SHP77 treated with DMSO at 0.1 percent for 48 hours (cell line): ENCODE results near the gene AGPAT2.

ENCODE experiments used
- DNase-seq: peaks from one replicate; lab custom pipeline; 2025; lab: John Stamatoyannopoulos, UW

AGPAT2 gene

GRCh38 chr9:136687721-136688223 is 515 bp upstream of the AGPAT2 start:
- no peak for DNase-seq

GRCh38 chr9:136686534-136686793 is 793 bp downstream of the AGPAT2 start:
- no peak for DNase-seq

GRCh38 chr9:136685790-136686533 is 1.3 kb downstream of the AGPAT2 start:
- DNase-seq: no peak

GRCh38 chr9:136685216-136685615 is 2.0 kb downstream of the AGPAT2 start:
- no peak for DNase-seq

- no peak for DNase-seq
These were observed 2.5 kb downstream of the AGPAT2 start for GRCh38 chr9:136684799-136685198.

- no peak for DNase-seq
These were observed 2.9 kb downstream of the AGPAT2 start for GRCh38 chr9:136684339-136684738.

GRCh38 chr9:136683755-136684154 is 3.5 kb downstream of the AGPAT2 start:
- no peak for DNase-seq

GRCh38 chr9:136683173-136683745 is 4.0 kb downstream of the AGPAT2 start:
- no peak for DNase-seq

GRCh38 chr9:136682710-136683109 is 4.5 kb downstream of the AGPAT2 start:
- no peak for DNase-seq

- DNase-seq: no peak
These were observed 5.1 kb downstream of the AGPAT2 start for GRCh38 chr9:136681945-136682699.

- DNase-seq: no peak
These were observed 6.2 kb downstream of the AGPAT2 start for GRCh38 chr9:136681029-136681428.

- DNase-seq: no peak
These were observed 7.8 kb downstream of the AGPAT2 start for GRCh38 chr9:136679431-136679941.

GRCh38 chr9:136678624-136679023 is 8.6 kb downstream of the AGPAT2 start:
- DNase-seq: no peak

- DNase-seq: no peak
These were observed 9.2 kb downstream of the AGPAT2 start for GRCh38 chr9:136678034-136678433.

- DNase-seq: no peak
These were observed 10.2 kb downstream of the AGPAT2 start for GRCh38 chr9:136676920-136677686.

- no peak for DNase-seq
These were observed 10.9 kb downstream of the AGPAT2 start for GRCh38 chr9:136676297-136676794.

GRCh38 chr9:136675477-136676296 is 11.6 kb downstream of the AGPAT2 start:
- no peak for DNase-seq

- DNase-seq: no peak
These were observed 12.4 kb downstream of the AGPAT2 start for GRCh38 chr9:136674786-136675349.

GRCh38 chr9:136673975-136674785 is 13.1 kb downstream of the AGPAT2 start:
- no peak for DNase-seq
